Ishikawa (cell line): ENCODE data around the gene ITIH2.

Experiments used
- EP300 ChIP-seq: IDR thresholded peaks from 2 replicates; pipeline ENCODE4 v1.6.1; 2012; ENCODE audit warnings: borderline replicate concordance
- TEAD4 ChIP-seq: IDR thresholded peaks from 2 replicates; pipeline ENCODE4 v1.6.1; 2012
- YY1 ChIP-seq: IDR thresholded peaks from 2 replicates; pipeline ENCODE4 v1.6.1; 2012; ENCODE audit warnings: low read depth
- TF ChIP-seq, protein P1 (sequence below): IDR thresholded peaks from 2 replicates; pipeline ENCODE4 v1.6.1; 2012; ENCODE audit warnings: low read depth, mild to moderate bottlenecking

GRCh38 chr10:7689591-7689990 is 13.5 kb upstream of the ITIH2 start:
- no peak for TF ChIP-seq TEAD4
- no peak for TF ChIP-seq YY1
- no peak for TF ChIP-seq EP300
- TF ChIP-seq, protein P1, sequence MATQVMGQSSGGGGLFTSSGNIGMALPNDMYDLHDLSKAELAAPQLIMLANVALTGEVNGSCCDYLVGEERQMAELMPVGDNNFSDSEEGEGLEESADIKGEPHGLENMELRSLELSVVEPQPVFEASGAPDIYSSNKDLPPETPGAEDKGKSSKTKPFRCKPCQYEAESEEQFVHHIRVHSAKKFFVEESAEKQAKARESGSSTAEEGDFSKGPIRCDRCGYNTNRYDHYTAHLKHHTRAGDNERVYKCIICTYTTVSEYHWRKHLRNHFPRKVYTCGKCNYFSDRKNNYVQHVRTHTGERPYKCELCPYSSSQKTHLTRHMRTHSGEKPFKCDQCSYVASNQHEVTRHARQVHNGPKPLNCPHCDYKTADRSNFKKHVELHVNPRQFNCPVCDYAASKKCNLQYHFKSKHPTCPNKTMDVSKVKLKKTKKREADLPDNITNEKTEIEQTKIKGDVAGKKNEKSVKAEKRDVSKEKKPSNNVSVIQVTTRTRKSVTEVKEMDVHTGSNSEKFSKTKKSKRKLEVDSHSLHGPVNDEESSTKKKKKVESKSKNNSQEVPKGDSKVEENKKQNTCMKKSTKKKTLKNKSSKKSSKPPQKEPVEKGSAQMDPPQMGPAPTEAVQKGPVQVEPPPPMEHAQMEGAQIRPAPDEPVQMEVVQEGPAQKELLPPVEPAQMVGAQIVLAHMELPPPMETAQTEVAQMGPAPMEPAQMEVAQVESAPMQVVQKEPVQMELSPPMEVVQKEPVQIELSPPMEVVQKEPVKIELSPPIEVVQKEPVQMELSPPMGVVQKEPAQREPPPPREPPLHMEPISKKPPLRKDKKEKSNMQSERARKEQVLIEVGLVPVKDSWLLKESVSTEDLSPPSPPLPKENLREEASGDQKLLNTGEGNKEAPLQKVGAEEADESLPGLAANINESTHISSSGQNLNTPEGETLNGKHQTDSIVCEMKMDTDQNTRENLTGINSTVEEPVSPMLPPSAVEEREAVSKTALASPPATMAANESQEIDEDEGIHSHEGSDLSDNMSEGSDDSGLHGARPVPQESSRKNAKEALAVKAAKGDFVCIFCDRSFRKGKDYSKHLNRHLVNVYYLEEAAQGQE, result no peak
